WTC11 (cell line): ENCODE measurements around the gene THOC5. TPM values are rescaled to one million over a fixed set of nuclear protein-coding genes. Genes with fewer than 3 reads are reported as not detected.

Experiments
- ATAC-seq: fragments of 200-7000 bp; cut with Tn5 transposase; 2 replicates; pipeline ENCODE4 v1.10.0; 2021; ENCODE audit warnings: mild to moderate bottlenecking, moderate library complexity
- CTCF ChIA-PET: fragments of 300-600 bp; sonication (Branson Sonifier 250); formaldehyde crosslinking; loops from one replicate; lab custom pipeline; 2021; ENCODE audit warnings: antibody characterized with exemption; lab: Charles Lee
- POLR2A ChIA-PET: fragments of 350-600 bp; sonication (Branson Sonifier 250); formaldehyde crosslinking; loops from one replicate; lab custom pipeline; 2021; ENCODE audit warnings: antibody characterized with exemption; lab: Charles Lee
- DNase-seq: peaks from one replicate; pipeline ENCODE4 v3.0.0; 2021; ENCODE audit warnings: low spot score
- H3K27ac Mint-ChIP-seq: 2 replicates; pipeline ENCODE4 v1.8.0; 2021; ENCODE audit warnings: mixed read lengths
- H3K27me3 Mint-ChIP-seq: 2 replicates; pipeline ENCODE4 v1.8.0; 2021; ENCODE audit warnings: low read depth, mild to moderate bottlenecking, moderate library complexity, mixed read lengths
- H3K36me3 Mint-ChIP-seq: 2 replicates; pipeline ENCODE4 v1.8.0; 2021; ENCODE audit warnings: mixed read lengths
- H3K4me1 Mint-ChIP-seq: 2 replicates; pipeline ENCODE4 v1.8.0; 2022; ENCODE audit warnings: mixed read lengths
- H3K4me3 Mint-ChIP-seq: 2 replicates; pipeline ENCODE4 v1.8.0; 2021; ENCODE audit warnings: mild to moderate bottlenecking, moderate library complexity, mixed read lengths
- H3K9me3 Mint-ChIP-seq: 2 replicates; pipeline ENCODE4 v1.8.0; 2021; ENCODE audit warnings: mixed read lengths
- AFF4 ChIP-seq: sonication (generic); formaldehyde crosslinking; IDR thresholded peaks from 2 replicates; pipeline ENCODE4 v1.8.1; 2023; ENCODE audit warnings: mild to moderate bottlenecking, missing genetic modification reagents, borderline replicate concordance
- CREM ChIP-seq: sonication (generic); formaldehyde crosslinking; IDR thresholded peaks from 2 replicates; pipeline ENCODE4 v1.8.1; 2022; ENCODE audit warnings: mild to moderate bottlenecking, missing genetic modification reagents, moderate library complexity
- E2F4 ChIP-seq: sonication (generic); formaldehyde crosslinking; IDR thresholded peaks from 2 replicates; pipeline ENCODE4 v1.8.1; 2022; ENCODE audit warnings: low read depth, mild to moderate bottlenecking, moderate library complexity, missing genetic modification reagents, borderline replicate concordance
- HMGA2 ChIP-seq: fragments of 250-450 bp; sonication (Bioruptor Pico); IDR thresholded peaks from 2 replicates; pipeline ENCODE4 v1.4.0; 2021; ENCODE audit warnings: mild to moderate bottlenecking, moderate library complexity
- NR2C2 ChIP-seq: sonication (generic); formaldehyde crosslinking; IDR thresholded peaks from 2 replicates; pipeline ENCODE4 v1.8.0; 2022; ENCODE audit warnings: mild to moderate bottlenecking, missing genetic modification reagents
- PRDM15 ChIP-seq: sonication (generic); formaldehyde crosslinking; IDR thresholded peaks from 2 replicates; pipeline ENCODE4 v1.8.0; 2022; ENCODE audit warnings: missing genetic modification reagents
- SMAD3 ChIP-seq: sonication (generic); formaldehyde crosslinking; IDR thresholded peaks from 2 replicates; pipeline ENCODE4 v1.8.0; 2022; ENCODE audit warnings: missing genetic modification reagents, mild to moderate bottlenecking, borderline replicate concordance
- SP1 ChIP-seq: sonication (generic); formaldehyde crosslinking; conservative IDR thresholded peaks from 2 replicates; pipeline ENCODE4 v1.8.1; 2022; ENCODE audit warnings: missing genetic modification reagents
- ZBTB43 ChIP-seq: sonication (generic); formaldehyde crosslinking; IDR thresholded peaks from 2 replicates; pipeline ENCODE4 v1.8.1; 2023; ENCODE audit warnings: mild to moderate bottlenecking, missing genetic modification reagents
- ZNF121 ChIP-seq: sonication (generic); formaldehyde crosslinking; IDR thresholded peaks from 2 replicates; pipeline ENCODE4 v1.8.0; 2023; ENCODE audit warnings: missing genetic modification reagents
- ZNF281 ChIP-seq: sonication (generic); formaldehyde crosslinking; IDR thresholded peaks from 2 replicates; pipeline ENCODE4 v1.8.0; 2023; ENCODE audit warnings: mild to moderate bottlenecking, missing genetic modification reagents
- total RNA-seq: library from RNA; stranded (reverse); gene quantifications from 3 replicates; pipeline ENCODE4 v1.2.3, GENCODE V29; 2021
- TF ChIP-seq, protein P1 (sequence below): sonication (generic); formaldehyde crosslinking; IDR thresholded peaks from 2 replicates; pipeline ENCODE4 v1.8.0; 2023; ENCODE audit warnings: missing genetic modification reagents, mild to moderate bottlenecking, borderline replicate concordance
- TF ChIP-seq, protein P2 (sequence below): fragments of 250-450 bp; sonication (Bioruptor Pico); IDR thresholded peaks from 2 replicates; pipeline ENCODE4 v2.1.2; 2022; ENCODE audit warnings: mild to moderate bottlenecking, moderate library complexity
- TF ChIP-seq, protein P3 (sequence below): sonication (generic); formaldehyde crosslinking; IDR thresholded peaks from 2 replicates; pipeline ENCODE4 v1.8.1; 2022; ENCODE audit warnings: mild to moderate bottlenecking, missing genetic modification reagents, moderate library complexity, borderline replicate concordance
- TF ChIP-seq, protein P4 (sequence below): sonication (generic); formaldehyde crosslinking; IDR thresholded peaks from 2 replicates; pipeline ENCODE4 v1.8.0; 2022; ENCODE audit warnings: mild to moderate bottlenecking, missing genetic modification reagents

Gene THOC5
- total RNA-seq, 1 experiment from 2014 or later: 51.2 TPM

DNA sequence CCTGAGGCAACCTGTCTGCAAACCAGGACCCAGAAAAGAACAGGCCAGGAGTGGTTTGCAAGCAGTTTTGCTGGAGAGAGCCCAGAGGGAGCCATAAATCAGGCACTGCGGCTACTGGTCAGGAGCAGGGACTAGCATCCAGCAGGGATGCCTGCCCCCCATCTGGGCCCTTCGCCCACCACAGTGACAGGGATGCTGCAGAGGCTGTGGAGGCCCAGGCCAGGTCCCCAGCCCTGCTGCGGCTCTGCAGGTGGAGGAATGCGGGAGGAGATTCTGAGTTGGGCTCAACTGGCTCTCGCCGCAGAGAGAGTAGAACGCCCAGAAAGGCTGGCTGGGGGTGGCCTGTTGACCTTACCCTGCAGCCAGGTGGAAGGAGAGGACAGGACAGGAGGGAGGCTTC lies 89.9 kb downstream of the THOC5 start (continued):
- TF ChIP-seq, protein P1, sequence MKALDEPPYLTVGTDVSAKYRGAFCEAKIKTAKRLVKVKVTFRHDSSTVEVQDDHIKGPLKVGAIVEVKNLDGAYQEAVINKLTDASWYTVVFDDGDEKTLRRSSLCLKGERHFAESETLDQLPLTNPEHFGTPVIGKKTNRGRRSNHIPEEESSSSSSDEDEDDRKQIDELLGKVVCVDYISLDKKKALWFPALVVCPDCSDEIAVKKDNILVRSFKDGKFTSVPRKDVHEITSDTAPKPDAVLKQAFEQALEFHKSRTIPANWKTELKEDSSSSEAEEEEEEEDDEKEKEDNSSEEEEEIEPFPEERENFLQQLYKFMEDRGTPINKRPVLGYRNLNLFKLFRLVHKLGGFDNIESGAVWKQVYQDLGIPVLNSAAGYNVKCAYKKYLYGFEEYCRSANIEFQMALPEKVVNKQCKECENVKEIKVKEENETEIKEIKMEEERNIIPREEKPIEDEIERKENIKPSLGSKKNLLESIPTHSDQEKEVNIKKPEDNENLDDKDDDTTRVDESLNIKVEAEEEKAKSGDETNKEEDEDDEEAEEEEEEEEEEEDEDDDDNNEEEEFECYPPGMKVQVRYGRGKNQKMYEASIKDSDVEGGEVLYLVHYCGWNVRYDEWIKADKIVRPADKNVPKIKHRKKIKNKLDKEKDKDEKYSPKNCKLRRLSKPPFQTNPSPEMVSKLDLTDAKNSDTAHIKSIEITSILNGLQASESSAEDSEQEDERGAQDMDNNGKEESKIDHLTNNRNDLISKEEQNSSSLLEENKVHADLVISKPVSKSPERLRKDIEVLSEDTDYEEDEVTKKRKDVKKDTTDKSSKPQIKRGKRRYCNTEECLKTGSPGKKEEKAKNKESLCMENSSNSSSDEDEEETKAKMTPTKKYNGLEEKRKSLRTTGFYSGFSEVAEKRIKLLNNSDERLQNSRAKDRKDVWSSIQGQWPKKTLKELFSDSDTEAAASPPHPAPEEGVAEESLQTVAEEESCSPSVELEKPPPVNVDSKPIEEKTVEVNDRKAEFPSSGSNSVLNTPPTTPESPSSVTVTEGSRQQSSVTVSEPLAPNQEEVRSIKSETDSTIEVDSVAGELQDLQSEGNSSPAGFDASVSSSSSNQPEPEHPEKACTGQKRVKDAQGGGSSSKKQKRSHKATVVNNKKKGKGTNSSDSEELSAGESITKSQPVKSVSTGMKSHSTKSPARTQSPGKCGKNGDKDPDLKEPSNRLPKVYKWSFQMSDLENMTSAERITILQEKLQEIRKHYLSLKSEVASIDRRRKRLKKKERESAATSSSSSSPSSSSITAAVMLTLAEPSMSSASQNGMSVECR (CRISPR knock-in tag): no peak
- no peak for TF ChIP-seq E2F4
- TF ChIP-seq, protein P2, sequence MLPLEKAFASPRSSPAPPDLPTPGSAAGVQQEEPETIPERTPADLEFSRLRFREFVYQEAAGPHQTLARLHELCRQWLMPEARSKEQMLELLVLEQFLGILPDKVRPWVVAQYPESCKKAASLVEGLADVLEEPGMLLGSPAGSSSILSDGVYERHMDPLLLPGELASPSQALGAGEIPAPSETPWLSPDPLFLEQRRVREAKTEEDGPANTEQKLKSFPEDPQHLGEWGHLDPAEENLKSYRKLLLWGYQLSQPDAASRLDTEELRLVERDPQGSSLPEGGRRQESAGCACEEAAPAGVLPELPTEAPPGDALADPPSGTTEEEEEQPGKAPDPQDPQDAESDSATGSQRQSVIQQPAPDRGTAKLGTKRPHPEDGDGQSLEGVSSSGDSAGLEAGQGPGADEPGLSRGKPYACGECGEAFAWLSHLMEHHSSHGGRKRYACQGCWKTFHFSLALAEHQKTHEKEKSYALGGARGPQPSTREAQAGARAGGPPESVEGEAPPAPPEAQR (CRISPR knock-in tag): no peak
- no peak for TF ChIP-seq ZNF121
- no peak for TF ChIP-seq HMGA2
- no peak for TF ChIP-seq ZBTB43 (CRISPR knock-in tag)

DNA sequence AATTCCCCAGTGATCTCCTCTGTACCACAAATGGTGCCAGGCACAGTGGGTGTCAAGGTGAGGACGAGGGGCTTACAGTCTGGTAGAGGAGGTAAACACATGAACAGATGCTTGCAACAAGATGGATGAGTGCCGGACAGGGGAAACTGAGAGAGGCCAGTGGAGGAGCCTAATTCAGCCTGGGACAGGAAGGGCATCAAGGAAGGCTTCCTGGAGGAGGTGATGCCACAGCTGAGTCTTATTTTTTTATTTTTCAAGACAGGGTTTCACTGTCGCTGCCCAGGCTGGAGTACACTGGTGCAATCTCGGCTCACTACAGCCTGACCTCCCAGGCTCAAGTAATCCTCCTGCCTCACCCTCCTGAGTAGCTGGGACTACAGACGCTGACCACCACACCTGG lies 92.3 kb downstream of the THOC5 start:
- Mint-ChIP-seq H3K4me3 (no peak overlapping the region), H3K27me3 (no peaks in the 10 kb centered on the region), H3K9me3 (no peaks in the 10 kb centered on the region), H3K4me1 (peaks cover 10% of the 10 kb centered on the region), H3K36me3 (no peaks in the 10 kb centered on the region), H3K27ac (no peak overlapping the region)
- ATAC-seq (no peak), DNase-seq (no peak)
- ChIA-PET CTCF (interaction anchor here (0.7 to 1.0 kb wide), 3 partner anchors 9 to 1458 kb away, joined by 3 read pairs; no protein-coding TSS in a partner anchor), POLR2A (no interaction called here)
- TF ChIP-seq HMGA2 (no peak), AFF4 (CRISPR knock-in tag) (no peak), PRDM15 (CRISPR knock-in tag) (no peak), SP1 (CRISPR knock-in tag) (no peak), ZNF281 (CRISPR knock-in tag) (no peak), CREM (CRISPR knock-in tag) (no peak), NR2C2 (CRISPR knock-in tag) (no peak), SMAD3 (no peak)
- TF ChIP-seq, protein P3, sequence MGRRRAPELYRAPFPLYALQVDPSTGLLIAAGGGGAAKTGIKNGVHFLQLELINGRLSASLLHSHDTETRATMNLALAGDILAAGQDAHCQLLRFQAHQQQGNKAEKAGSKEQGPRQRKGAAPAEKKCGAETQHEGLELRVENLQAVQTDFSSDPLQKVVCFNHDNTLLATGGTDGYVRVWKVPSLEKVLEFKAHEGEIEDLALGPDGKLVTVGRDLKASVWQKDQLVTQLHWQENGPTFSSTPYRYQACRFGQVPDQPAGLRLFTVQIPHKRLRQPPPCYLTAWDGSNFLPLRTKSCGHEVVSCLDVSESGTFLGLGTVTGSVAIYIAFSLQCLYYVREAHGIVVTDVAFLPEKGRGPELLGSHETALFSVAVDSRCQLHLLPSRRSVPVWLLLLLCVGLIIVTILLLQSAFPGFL (CRISPR knock-in tag): no peak
- TF ChIP-seq, protein P4, sequence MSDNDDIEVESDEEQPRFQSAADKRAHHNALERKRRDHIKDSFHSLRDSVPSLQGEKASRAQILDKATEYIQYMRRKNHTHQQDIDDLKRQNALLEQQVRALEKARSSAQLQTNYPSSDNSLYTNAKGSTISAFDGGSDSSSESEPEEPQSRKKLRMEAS (CRISPR knock-in tag): no peak
